MM.1S (cell line): ENCODE data around the gene TMCO1.
A peak's percentile ranks its signal among the peaks of the same experiment; 100 is the strongest.

Experiments
- DNase-seq: peaks from one replicate; pipeline ENCODE4 v3.0.0-alpha.2; 2015
- H2AFZ ChIP-seq: fragments of 300-600 bp; sonication (generic); 2 replicates; pipeline ENCODE4 v1.6.0; 2016; ENCODE audit warnings: antibody characterized with exemption, low read length
- H3F3A ChIP-seq: fragments of 300-600 bp; sonication (generic); 2 replicates; pipeline ENCODE4 v1.6.1; 2016; ENCODE audit warnings: mild to moderate bottlenecking, antibody characterized with exemption, low read length, moderate library complexity, mixed read lengths; ENCODE audit not compliant: insufficient read depth
- H3K27ac ChIP-seq: fragments of 300-600 bp; sonication (generic); 2 replicates; pipeline ENCODE4 v1.5.1; 2016; ENCODE audit warnings: mild to moderate bottlenecking, low read length
- H3K27me3 ChIP-seq: fragments of 300-600 bp; sonication (generic); replicated peaks from 2 replicates; pipeline ENCODE4 v1.6.0; 2016; ENCODE audit warnings: low read length; ENCODE audit not compliant: insufficient read depth
- H3K36me3 ChIP-seq: fragments of 300-600 bp; sonication (generic); replicated peaks from 2 replicates; pipeline ENCODE4 v1.6.1; 2016; ENCODE audit warnings: mild to moderate bottlenecking, low read length, mixed read lengths; ENCODE audit not compliant: insufficient read depth
- H3K4me1 ChIP-seq: fragments of 300-600 bp; sonication (generic); 2 replicates; pipeline ENCODE4 v1.6.1; 2016; ENCODE audit warnings: low read length, mixed read lengths
- H3K4me2 ChIP-seq: fragments of 300-600 bp; sonication (generic); 2 replicates; pipeline ENCODE4 v1.6.0; 2016; ENCODE audit warnings: low read depth, low read length
- H3K4me3 ChIP-seq: fragments of 300-600 bp; sonication (generic); 2 replicates; pipeline ENCODE4 v1.5.1; 2016; ENCODE audit warnings: low read length, mixed read lengths
- H3K79me2 ChIP-seq: fragments of 300-600 bp; sonication (generic); 2 replicates; pipeline ENCODE4 v1.6.1; 2016; ENCODE audit warnings: mixed run types, low read length, mixed read lengths
- H3K9ac ChIP-seq: fragments of 300-600 bp; sonication (generic); 2 replicates; pipeline ENCODE4 v1.6.1; 2016; ENCODE audit warnings: low read length, mixed read lengths
- H3K9me2 ChIP-seq: fragments of 300-600 bp; sonication (generic); replicated peaks from 2 replicates; pipeline ENCODE4 v1.6.1; 2016; ENCODE audit warnings: mild to moderate bottlenecking, low read length, mixed read lengths; ENCODE audit not compliant: insufficient read depth
- H3K9me3 ChIP-seq: fragments of 300-600 bp; sonication (generic); replicated peaks from 2 replicates; pipeline ENCODE4 v1.6.1; 2016; ENCODE audit warnings: mild to moderate bottlenecking, low read length, mixed read lengths; ENCODE audit not compliant: insufficient read depth
- H4K20me1 ChIP-seq: fragments of 300-600 bp; sonication (generic); 2 replicates; pipeline ENCODE4 v1.6.1; 2016; ENCODE audit warnings: mild to moderate bottlenecking, low read length, moderate library complexity, mixed read lengths; ENCODE audit not compliant: insufficient read depth
- EZH2 ChIP-seq: fragments of 300-600 bp; sonication (generic); optimal IDR thresholded peaks from 2 replicates; pipeline ENCODE3; 2017; ENCODE audit warnings: low read depth, mild to moderate bottlenecking, antibody characterized with exemption, low read length, mixed read lengths
- EZH2phosphoT487 ChIP-seq: fragments of 300-600 bp; sonication (generic); IDR thresholded peaks from 2 replicates; pipeline ENCODE4 v1.6.1; 2018; ENCODE audit warnings: antibody characterized with exemption, low read length
- TF ChIP-seq, protein P1 (sequence below): fragments of 300-600 bp; sonication (generic); IDR thresholded peaks from 2 replicates; pipeline ENCODE4 v1.5.1; 2016; ENCODE audit warnings: antibody characterized with exemption, low read length, mixed read lengths

Gene TMCO1

DNA sequence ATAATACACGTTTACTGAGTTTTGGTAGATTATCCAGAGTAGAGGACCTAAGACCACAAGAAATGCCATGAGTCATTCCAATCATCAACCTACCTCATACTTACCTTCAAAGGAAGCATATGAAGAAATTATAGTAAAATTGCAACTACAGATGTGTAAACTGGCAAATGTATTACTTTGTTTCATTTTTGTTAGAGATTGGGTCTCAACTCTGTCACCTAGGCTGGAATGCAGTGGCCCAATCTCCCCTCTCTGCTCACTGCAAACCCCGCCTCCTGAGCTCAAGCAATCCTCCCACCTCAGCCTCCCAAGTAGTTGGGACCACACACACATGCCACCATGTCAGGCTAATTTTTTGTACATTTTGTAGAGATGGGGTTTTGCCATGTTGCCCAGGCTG lies 5.2 kb downstream of the TMCO1 start:
- DNase-seq = peak; percentile 0
- TF ChIP-seq, protein P1, sequence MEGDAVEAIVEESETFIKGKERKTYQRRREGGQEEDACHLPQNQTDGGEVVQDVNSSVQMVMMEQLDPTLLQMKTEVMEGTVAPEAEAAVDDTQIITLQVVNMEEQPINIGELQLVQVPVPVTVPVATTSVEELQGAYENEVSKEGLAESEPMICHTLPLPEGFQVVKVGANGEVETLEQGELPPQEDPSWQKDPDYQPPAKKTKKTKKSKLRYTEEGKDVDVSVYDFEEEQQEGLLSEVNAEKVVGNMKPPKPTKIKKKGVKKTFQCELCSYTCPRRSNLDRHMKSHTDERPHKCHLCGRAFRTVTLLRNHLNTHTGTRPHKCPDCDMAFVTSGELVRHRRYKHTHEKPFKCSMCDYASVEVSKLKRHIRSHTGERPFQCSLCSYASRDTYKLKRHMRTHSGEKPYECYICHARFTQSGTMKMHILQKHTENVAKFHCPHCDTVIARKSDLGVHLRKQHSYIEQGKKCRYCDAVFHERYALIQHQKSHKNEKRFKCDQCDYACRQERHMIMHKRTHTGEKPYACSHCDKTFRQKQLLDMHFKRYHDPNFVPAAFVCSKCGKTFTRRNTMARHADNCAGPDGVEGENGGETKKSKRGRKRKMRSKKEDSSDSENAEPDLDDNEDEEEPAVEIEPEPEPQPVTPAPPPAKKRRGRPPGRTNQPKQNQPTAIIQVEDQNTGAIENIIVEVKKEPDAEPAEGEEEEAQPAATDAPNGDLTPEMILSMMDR = no peak
- TF ChIP-seq EZH2phosphoT487 (no peak), EZH2 (no peak)
- Histone ChIP-seq H4K20me1 (no peaks in the 10 kb centered on the region), H3K4me3 (no peak overlapping the region), H3K9me2 (no peaks in the 10 kb centered on the region), H2AFZ (no peak overlapping the region), H3F3A (peaks cover 4% of the 10 kb centered on the region), H3K36me3 (peaks cover 9% of the 10 kb centered on the region), H3K9me3 (no peaks in the 10 kb centered on the region), H3K4me2 (no peak overlapping the region), H3K27me3 (no peaks in the 10 kb centered on the region), H3K4me1 (peaks cover 12% of the 10 kb centered on the region; the same call in 1 of the 2 replicates), H3K27ac (no peak overlapping the region), H3K79me2 (peaks cover 84% of the 10 kb centered on the region), H3K9ac (no peak overlapping the region)

DNA sequence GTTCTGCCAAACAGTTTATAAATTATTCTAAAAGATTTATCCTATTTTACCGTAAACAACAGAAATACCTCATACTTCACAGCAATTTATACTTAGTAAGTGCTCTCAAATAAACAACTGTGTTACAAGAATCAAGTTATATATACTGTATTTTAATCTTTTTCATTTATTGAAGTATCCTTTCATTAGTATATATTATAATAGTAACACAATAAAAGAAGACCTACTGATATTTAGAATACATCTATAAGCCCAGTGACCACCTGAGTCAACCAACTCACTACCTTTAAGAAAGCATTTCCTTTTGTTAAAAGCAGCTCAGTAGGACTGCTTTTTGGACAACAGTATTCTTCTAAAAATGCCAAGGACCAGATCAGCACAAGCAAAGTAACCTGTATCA lies 5.9 kb downstream of the TMCO1 start:
- H3K79me2 ChIP-seq = peaks cover 84% of the 10 kb centered on the region
- H3K4me1 ChIP-seq = peaks cover 8% of the 10 kb centered on the region; the same call in 1 of the 2 replicates
- no peak overlapping the region for H3K4me2 ChIP-seq
- no peaks in the 10 kb centered on the region for H4K20me1 ChIP-seq
- H3K9me2 ChIP-seq = no peaks in the 10 kb centered on the region
- no peak overlapping the region for H3K4me3 ChIP-seq
- no peak overlapping the region for H2AFZ ChIP-seq
- H3K27me3 ChIP-seq = no peaks in the 10 kb centered on the region
- TF ChIP-seq EZH2 = no peak
- TF ChIP-seq EZH2phosphoT487 = no peak
- TF ChIP-seq, protein P1 = no peak
- no peak overlapping the region for H3K27ac ChIP-seq
- H3K9ac ChIP-seq = no peak overlapping the region
- DNase-seq = no peak
- peaks cover 12% of the 10 kb centered on the region for H3K36me3 ChIP-seq
- H3K9me3 ChIP-seq = no peaks in the 10 kb centered on the region
- no peaks in the 10 kb centered on the region for H3F3A ChIP-seq

DNA sequence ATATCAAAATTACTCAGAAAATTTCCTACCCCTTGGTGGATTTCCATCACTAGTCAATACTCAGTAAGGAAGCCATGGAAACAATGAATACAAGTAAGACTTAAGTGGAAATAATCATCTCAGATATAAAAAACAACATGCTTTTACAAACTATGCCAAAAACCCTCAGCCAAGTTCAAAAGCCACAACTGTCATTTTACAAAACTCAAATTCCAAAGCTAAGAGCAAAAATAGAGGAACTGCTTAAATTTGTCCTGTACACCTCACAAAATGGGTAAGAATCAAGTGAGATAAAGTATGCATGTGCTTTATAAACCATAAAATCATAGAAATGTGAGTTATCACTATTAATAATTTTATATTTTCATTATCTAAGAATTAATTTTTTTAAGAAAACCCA lies 9.6 kb downstream of the TMCO1 start:
- Histone ChIP-seq H3K4me1 (peaks cover 24% of the 10 kb centered on the region), H3K27ac (no peak overlapping the region), H3K9me3 (no peaks in the 10 kb centered on the region), H3K4me3 (no peak overlapping the region), H3K4me2 (no peak overlapping the region), H3F3A (peaks cover 17% of the 10 kb centered on the region), H3K9me2 (no peaks in the 10 kb centered on the region), H3K36me3 (peaks cover 3% of the 10 kb centered on the region; the same call in 1 of the 2 replicates), H3K27me3 (no peaks in the 10 kb centered on the region), H4K20me1 (no peaks in the 10 kb centered on the region), H2AFZ (no peak overlapping the region), H3K9ac (no peak overlapping the region), H3K79me2 (peaks cover 79% of the 10 kb centered on the region)
- no peak for DNase-seq
- TF ChIP-seq EZH2phosphoT487 (no peak), EZH2 (no peak)
- TF ChIP-seq, protein P1 = no peak
